Inferior parietal cortex (tissue), 1 donor: ENCODE measurements around the gene RAVER2.
A peak's percentile ranks its signal among the peaks of the same experiment; 100 is the strongest.
"Not testable (repeated sequence)": the region's sequence is repeated elsewhere in the genome, so short reads cannot be mapped to it uniquely, and the experiment has no call there.

ENCODE experiments used
- DNase-seq: peaks from one replicate; pipeline ENCODE4 v3.0.0-alpha.2; 2016; ENCODE audit errors: extremely low spot score

Gene RAVER2, protein sequence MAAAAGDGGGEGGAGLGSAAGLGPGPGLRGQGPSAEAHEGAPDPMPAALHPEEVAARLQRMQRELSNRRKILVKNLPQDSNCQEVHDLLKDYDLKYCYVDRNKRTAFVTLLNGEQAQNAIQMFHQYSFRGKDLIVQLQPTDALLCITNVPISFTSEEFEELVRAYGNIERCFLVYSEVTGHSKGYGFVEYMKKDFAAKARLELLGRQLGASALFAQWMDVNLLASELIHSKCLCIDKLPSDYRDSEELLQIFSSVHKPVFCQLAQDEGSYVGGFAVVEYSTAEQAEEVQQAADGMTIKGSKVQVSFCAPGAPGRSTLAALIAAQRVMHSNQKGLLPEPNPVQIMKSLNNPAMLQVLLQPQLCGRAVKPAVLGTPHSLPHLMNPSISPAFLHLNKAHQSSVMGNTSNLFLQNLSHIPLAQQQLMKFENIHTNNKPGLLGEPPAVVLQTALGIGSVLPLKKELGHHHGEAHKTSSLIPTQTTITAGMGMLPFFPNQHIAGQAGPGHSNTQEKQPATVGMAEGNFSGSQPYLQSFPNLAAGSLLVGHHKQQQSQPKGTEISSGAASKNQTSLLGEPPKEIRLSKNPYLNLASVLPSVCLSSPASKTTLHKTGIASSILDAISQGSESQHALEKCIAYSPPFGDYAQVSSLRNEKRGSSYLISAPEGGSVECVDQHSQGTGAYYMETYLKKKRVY

DNA sequence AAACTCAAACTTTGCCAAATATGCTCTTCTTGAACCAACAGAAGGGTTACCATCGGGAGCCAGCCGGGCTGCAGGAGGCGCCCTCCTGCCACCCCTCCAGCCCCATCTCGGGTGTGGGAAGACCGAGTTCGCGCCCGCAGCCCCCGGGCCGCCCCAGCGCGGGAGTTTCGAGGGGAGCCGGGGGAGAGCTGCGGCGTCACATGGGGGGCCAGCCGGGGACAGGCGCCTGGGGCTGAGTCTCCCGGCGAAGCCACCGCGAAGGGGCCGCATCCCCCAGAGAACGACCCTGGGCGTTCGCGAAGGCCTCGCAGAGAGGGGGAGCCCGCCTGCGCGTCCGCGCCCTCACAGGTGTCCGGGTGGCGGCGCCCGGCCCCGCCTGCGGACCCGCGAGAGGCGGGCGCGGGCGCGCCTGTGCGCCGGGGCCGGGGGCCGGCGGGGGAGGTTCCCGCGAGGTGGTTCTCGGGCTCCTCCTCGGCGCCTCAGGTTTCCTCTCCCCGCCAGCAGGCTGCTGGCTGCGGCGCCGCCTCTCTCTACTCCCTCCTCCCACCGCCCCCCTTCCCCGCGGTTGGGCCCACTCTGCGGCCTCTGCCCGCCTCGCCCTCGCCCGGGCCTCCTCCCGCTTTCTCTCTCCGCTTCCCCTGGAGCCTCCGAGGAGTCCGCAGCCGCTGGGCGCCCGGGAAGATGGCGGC lies at the start of gene RAVER2:
TSS of gene RAVER2 (plus strand) at position 584 of the 689 bp plus-strand sequence. CDS start at position 682, 98 bp downstream.
- DNase-seq: peak; percentile 22

DNA sequence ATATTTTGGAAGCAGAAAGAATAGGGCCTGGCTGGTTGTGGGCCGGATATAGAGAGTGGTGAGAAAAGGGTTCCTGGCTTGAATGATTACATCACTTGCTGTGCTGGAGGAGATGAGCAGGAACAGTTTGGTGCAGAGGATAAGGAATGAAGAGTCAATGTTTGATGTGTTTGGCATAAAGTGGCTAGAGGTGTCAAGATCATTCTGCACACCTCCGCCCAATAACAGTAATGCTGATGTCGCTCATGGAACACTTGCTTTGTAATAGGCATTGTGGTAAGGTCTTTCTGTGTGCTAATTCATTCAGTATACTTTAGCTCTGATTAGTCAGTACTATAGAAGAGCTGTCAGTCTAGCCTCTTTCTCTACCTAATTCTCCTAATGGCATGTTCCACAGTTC lies 48.0 kb upstream of the RAVER2 start:
- no peak for DNase-seq

DNA sequence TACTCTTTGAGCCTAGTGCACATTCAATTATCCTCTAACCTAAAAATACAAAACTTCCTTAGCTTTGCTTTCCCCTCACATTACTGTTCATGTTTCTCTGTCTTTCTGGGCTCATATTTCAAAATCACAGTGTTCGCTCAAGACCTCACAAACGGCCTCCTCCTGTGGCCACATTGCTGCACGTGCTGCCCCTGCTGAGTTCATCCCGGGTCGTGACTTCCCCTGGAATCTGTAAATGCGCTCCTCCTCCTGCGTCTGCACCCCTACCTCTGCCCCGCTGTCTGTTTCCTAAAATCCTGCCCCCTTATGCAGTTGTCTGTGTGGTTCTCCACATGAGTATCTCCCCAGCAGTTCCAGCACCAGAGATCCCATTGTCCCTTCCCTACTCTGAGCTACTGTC lies 45.5 kb upstream of the RAVER2 start:
- DNase-seq: no peak

DNA sequence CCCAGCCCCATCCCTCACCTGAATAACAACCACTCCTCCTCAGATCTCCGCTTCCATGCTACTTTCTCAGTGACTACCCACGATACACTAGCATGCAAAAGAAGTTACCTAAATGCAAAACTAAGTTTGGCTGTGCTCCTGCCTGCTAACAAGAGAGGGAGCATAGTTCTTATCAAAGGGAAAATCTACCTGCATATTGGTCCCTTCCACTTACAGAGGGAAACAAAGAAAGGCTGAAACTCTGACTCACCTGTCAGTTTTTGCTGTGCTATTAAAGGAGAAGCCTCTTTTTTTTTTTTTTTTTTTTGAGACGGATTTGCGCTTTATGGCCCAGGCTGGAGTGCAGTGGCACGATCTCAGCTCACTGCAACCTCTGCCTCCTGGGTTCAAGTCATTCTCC lies 43.8 kb upstream of the RAVER2 start:
- no peak for DNase-seq

DNA sequence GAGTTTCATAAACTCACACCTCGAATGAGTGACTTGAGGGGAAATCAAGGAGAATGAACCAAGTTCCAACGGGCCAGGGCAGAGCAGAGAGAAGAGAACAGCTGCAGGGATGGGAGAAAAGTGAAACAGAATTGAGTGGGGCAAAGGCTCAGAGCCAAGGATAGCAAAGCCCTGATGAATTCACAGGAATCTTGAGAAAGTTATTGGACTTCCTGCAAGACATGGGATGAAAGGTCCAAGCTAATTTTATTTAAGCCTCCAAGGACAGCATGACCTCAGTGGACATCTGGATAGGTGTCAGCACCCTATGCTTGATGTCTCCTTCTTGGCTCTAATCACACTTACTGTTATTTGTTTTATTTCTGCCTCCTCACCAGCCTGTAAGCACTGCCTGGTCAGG lies 43.0 kb upstream of the RAVER2 start:
- no peak for DNase-seq

DNA sequence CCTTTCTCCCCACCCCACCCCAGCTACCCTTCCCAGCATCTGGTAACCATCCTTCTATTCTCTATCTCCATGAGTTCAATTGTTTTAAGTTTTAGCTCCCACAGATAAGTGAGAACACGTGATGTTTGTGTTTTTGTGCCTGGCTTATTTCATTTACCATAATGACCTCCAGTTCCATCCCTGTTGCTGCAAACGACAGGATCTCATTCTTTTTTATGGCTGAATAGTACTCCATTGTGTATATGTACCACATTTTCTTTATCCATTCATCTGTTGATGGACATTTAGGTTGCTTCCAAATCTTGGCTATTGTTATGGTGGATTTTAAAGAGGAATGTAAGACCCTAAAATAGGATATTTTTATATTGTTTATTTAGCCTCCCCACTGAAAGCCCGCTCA lies 42.2 kb upstream of the RAVER2 start:
- not testable (repeated sequence) for DNase-seq

DNA sequence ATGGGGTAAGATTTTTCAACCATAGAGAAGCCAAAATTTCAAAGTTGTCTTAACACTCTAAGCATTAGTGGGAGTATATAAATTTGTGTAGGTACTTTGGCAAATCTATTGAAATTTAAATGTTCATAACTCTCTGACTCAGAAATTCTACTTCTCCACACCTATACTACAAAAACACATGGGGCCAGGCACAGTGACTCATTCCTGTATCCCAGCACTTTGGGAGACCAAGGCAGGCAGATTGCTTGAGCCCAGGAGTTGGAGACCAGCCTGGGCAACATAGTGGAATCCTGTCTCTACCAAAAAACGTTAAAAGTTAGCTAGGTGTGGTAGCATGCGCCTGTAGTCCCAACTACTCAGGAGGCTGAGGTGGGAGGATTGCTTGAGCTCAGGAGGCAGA lies 41.3 kb upstream of the RAVER2 start:
- DNase-seq: no peak

DNA sequence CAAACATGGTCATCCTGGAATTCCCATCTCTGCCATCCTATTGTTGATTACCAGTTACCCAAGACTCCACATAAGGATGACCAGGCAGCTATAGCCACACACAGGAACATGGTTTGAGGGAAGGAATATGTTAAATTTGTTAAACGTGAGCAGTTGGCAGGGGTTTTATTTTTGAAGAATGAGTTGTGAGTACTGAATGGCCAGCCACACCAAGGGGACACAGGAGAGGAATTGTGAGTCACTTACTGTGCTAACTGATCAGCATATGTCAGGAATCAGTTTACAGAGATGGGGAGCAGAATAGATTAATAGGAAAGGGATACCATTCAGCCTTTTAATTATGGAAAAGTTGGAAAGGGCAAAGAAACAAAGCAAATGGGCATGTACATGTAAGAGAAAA lies 39.3 kb upstream of the RAVER2 start:
- no peak for DNase-seq

DNA sequence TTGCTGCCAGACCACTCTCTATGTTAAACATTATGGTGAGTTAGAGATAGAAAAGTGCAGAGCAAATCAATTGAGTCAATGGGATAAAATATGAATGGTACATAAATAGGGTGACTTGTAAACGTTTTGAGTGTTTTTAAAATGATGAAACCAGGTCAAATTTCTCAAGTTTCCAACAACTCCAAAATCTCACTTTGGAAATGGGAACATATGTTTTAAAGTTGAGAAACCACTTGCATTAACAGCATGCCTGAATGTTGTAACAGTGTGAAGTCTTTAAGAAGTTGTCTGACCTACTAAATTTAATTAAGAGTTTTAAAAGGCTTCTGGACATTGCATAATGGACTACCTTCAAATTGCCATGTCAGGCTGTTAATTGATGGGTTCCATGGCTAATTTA lies 33.6 kb upstream of the RAVER2 start:
- DNase-seq: no peak

DNA sequence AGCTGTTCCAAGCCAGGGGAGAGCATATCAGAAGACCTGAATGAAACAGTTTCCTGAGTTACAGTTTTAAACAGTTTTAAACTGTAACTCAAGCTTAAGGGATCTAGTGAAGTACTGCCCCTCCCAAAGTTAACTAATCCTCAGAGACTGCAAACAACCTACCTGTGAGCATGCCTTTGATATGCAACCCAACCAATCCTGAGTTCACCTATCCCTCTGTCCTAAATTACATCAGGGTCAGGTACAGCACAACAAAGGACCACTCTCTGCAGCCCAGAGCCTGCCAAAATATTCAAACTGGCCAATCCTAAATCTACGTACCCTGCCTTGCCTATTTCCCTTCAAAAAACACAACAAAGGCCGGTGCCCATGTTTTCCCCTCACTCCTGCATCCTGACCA lies 32.8 kb upstream of the RAVER2 start:
- DNase-seq: no peak

DNA sequence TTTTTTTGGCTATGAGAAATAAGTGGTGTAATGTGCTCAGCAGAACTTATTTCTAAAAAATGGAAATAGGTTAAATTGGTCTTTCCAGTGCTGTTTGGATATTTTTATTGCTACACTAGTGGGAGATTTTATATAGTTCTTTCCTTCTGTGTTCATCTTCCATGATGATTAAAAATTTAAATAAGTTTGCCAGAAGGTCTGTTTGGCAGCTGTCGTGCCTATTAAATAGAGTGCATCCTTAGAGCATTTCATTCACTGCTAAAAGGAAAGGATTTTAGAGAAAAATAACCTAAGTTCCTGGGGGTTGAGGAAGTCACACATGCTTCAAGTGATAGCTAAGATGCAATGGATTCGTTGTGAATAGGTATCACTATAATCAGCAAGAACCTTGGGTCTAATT lies 29.7 kb upstream of the RAVER2 start:
- no peak for DNase-seq

DNA sequence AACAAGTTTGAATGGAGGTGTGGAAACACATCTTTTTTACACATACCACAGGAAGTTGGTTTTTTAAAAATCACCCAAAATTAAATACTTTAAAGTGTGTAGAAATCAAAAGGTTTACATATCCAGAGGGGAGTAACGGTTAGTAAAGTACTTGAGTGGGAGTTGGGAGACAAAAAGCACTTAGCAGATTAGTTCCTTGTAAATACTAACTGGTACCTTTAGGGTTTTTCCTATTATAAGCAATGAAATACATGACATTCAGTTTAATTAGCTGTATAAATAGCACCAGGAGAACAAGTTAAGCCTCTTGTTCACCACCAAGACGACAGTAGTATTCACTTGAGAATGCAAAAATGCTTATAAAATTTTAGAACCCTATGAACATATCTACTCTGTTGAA lies 23.7 kb upstream of the RAVER2 start:
- no peak for DNase-seq

DNA sequence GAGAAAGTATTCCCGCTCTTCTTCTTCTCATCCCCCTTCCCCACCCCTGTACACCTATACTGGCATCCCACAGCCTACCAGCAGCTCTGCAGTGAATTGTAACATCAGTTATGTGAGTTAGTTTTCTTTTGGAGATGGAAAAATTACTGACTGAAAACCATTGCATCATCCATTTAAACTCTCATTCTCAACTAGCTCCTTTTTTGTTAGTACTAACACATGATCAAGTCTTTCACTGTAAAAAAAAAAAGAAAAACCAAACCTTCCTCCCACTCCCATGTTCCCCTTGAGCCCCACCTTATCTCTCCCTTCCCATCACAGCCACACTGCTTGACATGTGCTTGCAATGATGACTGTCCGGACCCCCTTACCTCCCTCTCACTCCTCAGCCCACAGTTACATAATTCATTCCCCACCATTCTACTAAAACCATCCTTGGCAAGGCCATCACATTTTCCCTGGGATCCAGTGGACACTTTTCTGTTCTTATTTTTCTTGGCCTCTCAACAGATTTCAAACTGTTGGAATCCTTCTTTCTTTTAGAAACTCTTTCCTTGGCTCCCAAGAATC lies 23.2 kb upstream of the RAVER2 start:
- no peak for DNase-seq

DNA sequence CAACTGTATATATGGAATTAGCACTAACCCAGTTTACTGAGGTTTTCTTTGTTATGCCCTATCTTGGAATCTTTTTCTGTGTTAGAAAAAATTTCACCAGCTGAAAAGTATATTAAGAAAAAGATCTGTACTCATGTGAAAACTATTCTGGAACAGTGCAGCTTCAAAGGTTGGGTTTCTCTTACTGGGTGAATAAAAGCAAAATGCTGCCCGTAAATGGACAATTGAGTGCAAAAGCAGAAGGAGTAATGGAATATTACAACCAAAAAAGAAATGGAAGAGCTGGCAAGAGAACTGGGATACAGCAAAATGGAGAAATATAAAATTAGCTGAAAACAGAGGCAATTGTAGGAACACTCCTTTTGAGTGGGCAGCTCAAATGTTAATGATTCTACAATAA lies 17.0 kb upstream of the RAVER2 start:
- peak; percentile 7 for DNase-seq

DNA sequence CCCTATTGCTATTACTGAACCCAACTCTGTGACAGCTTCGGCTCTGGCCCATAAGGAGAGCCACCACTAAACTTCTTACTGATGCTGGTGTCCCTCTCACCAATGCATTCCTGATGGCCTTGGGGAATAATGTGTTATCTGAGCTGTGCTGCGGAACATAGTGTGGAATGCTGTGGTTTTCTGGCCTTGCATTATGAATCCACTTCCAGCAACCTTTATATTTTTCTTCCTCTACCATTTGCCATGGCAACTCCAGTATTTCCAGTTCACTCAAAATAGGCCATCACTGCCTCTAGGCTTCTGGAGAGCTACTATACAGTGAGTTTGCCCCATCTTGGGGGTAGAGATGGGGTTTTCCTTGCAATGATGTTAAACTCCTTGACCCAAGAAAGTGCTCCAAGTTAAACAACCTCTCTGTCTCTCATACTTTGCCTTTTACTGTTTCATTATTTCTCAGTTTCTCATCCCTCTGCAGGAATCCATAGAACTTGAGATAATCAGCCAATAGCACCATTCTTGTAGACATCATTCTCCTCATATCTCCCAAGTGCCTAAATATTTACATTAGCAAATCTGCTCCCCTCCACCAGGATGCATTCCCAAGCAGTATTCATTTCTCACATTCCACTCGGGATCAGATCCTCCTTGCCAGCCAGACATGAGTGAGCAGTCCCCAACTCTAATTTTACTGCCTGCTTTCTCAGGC lies 11.1 kb upstream of the RAVER2 start:
- DNase-seq: no peak

DNA sequence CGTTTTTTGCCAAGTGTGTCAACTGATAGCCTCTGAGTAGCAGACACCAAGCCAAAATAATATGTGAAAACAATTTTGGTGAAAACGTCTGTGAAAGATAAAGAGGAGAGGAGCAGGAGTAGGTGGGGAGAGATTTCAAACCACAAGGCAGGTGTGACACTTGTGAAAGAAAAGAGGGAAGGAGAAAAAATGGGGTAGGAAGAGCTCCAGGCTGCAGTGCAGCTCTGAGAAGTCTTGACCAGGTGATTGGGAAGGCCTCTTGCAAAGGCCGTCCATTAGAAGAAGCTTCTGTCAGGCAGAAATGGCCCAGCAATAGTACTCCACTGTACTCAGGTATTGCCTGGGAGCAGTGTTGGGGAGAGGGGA lies 10.6 kb upstream of the RAVER2 start:
- DNase-seq: no peak

DNA sequence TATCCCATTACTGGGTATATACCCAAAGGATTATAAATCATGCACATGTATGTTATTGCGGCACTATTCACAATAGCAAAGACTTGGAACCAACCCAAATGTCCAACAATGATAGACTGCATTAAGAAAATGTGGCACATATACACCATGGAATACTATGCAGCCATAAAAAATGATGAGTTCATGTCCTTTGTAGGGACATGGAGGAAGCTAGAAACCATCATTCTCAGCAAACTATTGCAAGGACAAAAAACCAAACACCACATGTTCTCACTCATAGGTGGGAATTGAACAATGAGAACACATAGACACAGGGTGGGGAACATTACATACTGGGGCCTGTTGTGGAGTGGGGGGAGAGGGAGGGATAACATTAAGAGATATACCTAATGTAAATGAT lies 4.2 kb upstream of the RAVER2 start:
- not testable (repeated sequence) for DNase-seq

DNA sequence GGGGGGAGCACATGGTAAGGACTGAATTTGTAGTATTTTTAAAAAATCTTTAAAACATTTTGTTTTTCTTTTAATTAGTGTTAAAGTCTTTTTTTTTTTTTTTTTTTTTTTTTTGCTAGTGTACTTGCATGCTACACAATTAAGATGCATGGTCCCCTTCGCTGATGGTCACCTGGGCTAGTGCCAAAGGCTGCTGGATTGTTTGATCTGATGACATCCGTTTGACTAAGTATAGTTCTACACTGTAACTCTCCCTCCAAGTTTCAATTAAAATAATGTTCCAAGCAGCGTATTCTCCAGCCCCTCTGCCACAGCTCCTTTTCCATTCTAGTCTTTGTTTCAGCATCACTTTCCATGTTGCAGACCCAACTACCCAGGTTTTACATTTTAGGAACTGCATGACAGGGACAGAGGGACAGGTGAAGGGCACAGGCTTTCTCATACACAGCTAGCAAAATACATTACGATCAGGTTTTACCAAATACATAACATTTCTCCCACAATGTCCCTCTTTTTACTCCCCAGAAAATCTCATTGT lies 852 bp upstream of the RAVER2 start:
- peak; percentile 8 for DNase-seq

DNA sequence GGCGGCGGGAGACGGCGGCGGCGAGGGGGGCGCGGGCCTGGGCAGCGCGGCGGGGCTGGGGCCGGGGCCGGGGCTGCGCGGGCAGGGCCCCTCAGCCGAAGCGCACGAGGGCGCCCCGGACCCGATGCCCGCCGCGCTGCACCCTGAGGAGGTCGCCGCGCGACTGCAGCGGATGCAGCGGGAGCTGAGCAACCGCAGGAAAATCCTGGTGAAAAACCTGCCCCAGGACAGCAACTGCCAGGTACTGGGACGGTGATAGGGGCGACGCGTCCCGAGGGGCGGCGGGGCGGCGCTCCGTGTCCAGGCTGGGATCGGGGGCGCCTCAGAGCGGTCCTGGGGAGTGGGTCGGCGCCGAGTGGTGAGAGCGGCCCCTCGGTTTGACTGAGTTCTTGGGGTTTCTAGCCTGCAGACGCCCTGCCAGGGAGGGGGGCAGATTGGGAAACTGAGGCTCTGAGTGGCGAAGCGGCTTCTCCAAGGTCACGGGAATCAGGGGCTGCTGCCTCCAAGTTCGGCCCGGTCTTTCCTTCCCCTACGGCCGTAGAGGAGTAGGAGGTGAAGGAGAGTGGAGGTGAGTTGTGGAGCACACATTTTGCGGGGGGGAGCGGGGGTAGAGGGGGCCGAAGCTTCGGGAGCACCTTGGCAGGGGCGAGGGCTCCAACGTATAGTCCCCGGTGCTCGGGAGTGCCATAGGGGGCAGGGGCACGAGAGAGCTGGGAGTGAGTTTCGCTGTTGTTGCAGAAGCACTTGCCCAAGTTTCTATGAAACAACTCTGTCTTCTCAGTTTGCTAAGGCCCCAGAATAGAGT lies 508 bp downstream of the RAVER2 start:
- DNase-seq: no peak
